DND-41 (cell line): ENCODE measurements around the gene HRH4.

Source experiments
- ATAC-seq: fragments of 200-7000 bp; cut with Tn5 transposase; 3 replicates; pipeline ENCODE4 v1.9.1; 2021; ENCODE audit warnings: low read depth; ENCODE audit not compliant: insufficient read depth
- DNase-seq: peaks from one replicate; pipeline ENCODE4 v3.0.0-alpha.2; 2020
- H2AFZ ChIP-seq: 2 replicates; pipeline ENCODE4 v1.6.0; 2012; ENCODE audit warnings: low read depth, low read length
- H3K27ac ChIP-seq: 2 replicates; pipeline ENCODE4 v1.5.1; 2012; ENCODE audit warnings: low read length, inconsistent platforms
- H3K27me3 ChIP-seq: fragments of 200-600 bp; sonication (generic); 2 replicates; pipeline ENCODE4 v1.6.0; 2012; ENCODE audit warnings: low read length, mild to moderate bottlenecking, inconsistent platforms; ENCODE audit not compliant: insufficient read depth, poor library complexity
- H3K36me3 ChIP-seq: 2 replicates; pipeline ENCODE4 v1.5.1; 2012; ENCODE audit warnings: low read length, inconsistent platforms; ENCODE audit not compliant: insufficient read depth
- H3K4me1 ChIP-seq: 2 replicates; pipeline ENCODE4 v1.5.1; 2012; ENCODE audit warnings: mild to moderate bottlenecking, low read length; ENCODE audit not compliant: insufficient read depth
- H3K4me2 ChIP-seq: 2 replicates; pipeline ENCODE4 v1.6.0; 2012; ENCODE audit warnings: mild to moderate bottlenecking, moderate library complexity, low read length, inconsistent platforms; ENCODE audit not compliant: insufficient read depth
- H3K4me3 ChIP-seq, 2 experiments: fragments of 200-600 bp in 1 of 2; shearing (Covaris generic) in 1 of 2; 2 replicates each; pipeline ENCODE4 v1.5.1; 2012 to 2016; ENCODE audit warnings: inconsistent platforms in 2 of 2, low read length in 2 of 2, mild to moderate bottlenecking in 2 of 2, low read depth in 1 of 2, moderate library complexity in 1 of 2
- H3K79me2 ChIP-seq: 2 replicates; pipeline ENCODE4 v1.6.0; 2012; ENCODE audit warnings: low read length, inconsistent platforms; ENCODE audit not compliant: insufficient read depth
- H3K9ac ChIP-seq: 2 replicates; pipeline ENCODE4 v1.6.0; 2012; ENCODE audit warnings: low read depth, mild to moderate bottlenecking, inconsistent platforms, low read length, moderate library complexity
- H3K9me3 ChIP-seq: 2 replicates; pipeline ENCODE4 v1.5.1; 2012; ENCODE audit warnings: low read length, moderate library complexity, mild to moderate bottlenecking, inconsistent platforms; ENCODE audit not compliant: insufficient read depth, severe bottlenecking
- H4K20me1 ChIP-seq: 2 replicates; pipeline ENCODE4 v1.6.0; 2012; ENCODE audit warnings: low read length; ENCODE audit not compliant: insufficient read depth
- EZH2 ChIP-seq: IDR thresholded peaks from 3 replicates; pipeline ENCODE4 v1.6.1; 2012; ENCODE audit warnings: borderline replicate concordance, low read depth, mild to moderate bottlenecking, moderate library complexity, low read length, inconsistent platforms; ENCODE audit not compliant: severe bottlenecking
- TF ChIP-seq, protein P1 (sequence below): IDR thresholded peaks from 2 replicates; pipeline ENCODE4 v1.5.1; 2012; ENCODE audit warnings: borderline replicate concordance, low read length, moderate library complexity, mild to moderate bottlenecking; ENCODE audit not compliant: poor library complexity, severe bottlenecking; ENCODE audit errors: extremely low read depth

The HRH4 gene

GRCh38 chr18:24456549-24456948, 3.9 kb upstream of the HRH4 start:
- no peaks in the 10 kb centered on the region for H3K9me3 ChIP-seq
- no peaks in the 10 kb centered on the region for H3K79me2 ChIP-seq
- DNase-seq (no peak), ATAC-seq (no peak)
- no peak overlapping the region for H3K4me3 ChIP-seq
- H3K27me3 ChIP-seq: peaks cover 1% of the 10 kb centered on the region
- no peak overlapping the region for H2AFZ ChIP-seq
- H3K4me1 ChIP-seq: no peaks in the 10 kb centered on the region
- no peak overlapping the region for H3K27ac ChIP-seq
- TF ChIP-seq EZH2: no peak
- TF ChIP-seq, protein P1, sequence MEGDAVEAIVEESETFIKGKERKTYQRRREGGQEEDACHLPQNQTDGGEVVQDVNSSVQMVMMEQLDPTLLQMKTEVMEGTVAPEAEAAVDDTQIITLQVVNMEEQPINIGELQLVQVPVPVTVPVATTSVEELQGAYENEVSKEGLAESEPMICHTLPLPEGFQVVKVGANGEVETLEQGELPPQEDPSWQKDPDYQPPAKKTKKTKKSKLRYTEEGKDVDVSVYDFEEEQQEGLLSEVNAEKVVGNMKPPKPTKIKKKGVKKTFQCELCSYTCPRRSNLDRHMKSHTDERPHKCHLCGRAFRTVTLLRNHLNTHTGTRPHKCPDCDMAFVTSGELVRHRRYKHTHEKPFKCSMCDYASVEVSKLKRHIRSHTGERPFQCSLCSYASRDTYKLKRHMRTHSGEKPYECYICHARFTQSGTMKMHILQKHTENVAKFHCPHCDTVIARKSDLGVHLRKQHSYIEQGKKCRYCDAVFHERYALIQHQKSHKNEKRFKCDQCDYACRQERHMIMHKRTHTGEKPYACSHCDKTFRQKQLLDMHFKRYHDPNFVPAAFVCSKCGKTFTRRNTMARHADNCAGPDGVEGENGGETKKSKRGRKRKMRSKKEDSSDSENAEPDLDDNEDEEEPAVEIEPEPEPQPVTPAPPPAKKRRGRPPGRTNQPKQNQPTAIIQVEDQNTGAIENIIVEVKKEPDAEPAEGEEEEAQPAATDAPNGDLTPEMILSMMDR: no peak
- H3K36me3 ChIP-seq: no peaks in the 10 kb centered on the region
- no peaks in the 10 kb centered on the region for H4K20me1 ChIP-seq
- no peak overlapping the region for H3K4me2 ChIP-seq
- H3K9ac ChIP-seq: no peak overlapping the region

DNA sequence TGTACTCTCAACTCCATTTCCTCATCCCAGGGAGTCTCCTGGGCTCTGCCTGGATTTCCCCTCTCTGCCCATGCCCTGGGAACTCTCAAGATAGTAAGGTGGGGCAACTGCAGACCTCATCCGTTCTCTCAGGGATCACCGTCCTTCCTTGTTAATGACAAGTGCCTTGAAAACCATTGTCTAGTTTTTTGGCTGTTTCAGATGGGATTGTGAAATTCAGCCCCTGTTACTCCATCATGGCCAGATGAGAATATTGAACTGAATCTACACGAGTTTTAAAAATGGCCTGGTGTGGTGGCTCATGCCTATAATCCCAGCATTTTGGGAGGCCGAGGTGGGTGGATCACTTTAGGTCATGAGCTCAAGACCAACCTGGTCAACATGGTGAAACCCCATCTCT, 665 bp upstream of the HRH4 start:
- Histone ChIP-seq H3K27ac (no peak overlapping the region), H3K9me3 (no peaks in the 10 kb centered on the region), H3K36me3 (no peaks in the 10 kb centered on the region), H4K20me1 (no peaks in the 10 kb centered on the region), H3K27me3 (no peaks in the 10 kb centered on the region), H3K4me2 (no peak overlapping the region), H3K79me2 (no peaks in the 10 kb centered on the region), H3K4me3 (no peak overlapping the region), H3K9ac (no peak overlapping the region), H2AFZ (no peak overlapping the region), H3K4me1 (no peaks in the 10 kb centered on the region)
- no peak for ATAC-seq
- DNase-seq: no peak
- TF ChIP-seq, protein P1: no peak
- TF ChIP-seq EZH2: no peak

DNA sequence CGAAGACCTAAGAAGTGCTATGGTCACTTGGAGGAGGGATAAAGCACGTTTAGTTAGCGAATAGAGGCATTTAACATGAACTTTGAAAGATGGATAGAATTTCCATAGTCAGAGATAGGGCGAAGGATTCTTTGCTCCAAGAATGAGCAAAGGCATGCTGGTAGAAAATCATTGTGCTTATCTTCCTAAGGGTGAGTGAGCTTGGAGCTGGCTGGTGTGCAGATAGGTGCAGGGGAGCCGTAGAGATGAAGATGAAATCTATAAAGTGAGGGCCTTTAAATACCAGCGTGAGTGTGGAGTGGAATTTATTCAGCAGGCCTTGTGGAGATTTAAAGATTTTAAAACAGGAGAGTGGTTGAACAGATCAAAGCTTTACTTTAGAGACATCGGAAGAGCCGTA, 1.6 kb downstream of the HRH4 start:
- no peak for ATAC-seq
- H3K36me3 ChIP-seq: no peaks in the 10 kb centered on the region
- no peak overlapping the region for H3K9ac ChIP-seq
- DNase-seq: no peak
- no peaks in the 10 kb centered on the region for H3K4me1 ChIP-seq
- H4K20me1 ChIP-seq: no peaks in the 10 kb centered on the region
- no peak overlapping the region for H3K4me3 ChIP-seq
- no peak overlapping the region for H3K4me2 ChIP-seq
- no peak overlapping the region for H3K27ac ChIP-seq
- H3K9me3 ChIP-seq: no peaks in the 10 kb centered on the region
- H3K79me2 ChIP-seq: no peaks in the 10 kb centered on the region
- TF ChIP-seq EZH2: no peak
- no peaks in the 10 kb centered on the region for H3K27me3 ChIP-seq
- H2AFZ ChIP-seq: no peak overlapping the region

DNA sequence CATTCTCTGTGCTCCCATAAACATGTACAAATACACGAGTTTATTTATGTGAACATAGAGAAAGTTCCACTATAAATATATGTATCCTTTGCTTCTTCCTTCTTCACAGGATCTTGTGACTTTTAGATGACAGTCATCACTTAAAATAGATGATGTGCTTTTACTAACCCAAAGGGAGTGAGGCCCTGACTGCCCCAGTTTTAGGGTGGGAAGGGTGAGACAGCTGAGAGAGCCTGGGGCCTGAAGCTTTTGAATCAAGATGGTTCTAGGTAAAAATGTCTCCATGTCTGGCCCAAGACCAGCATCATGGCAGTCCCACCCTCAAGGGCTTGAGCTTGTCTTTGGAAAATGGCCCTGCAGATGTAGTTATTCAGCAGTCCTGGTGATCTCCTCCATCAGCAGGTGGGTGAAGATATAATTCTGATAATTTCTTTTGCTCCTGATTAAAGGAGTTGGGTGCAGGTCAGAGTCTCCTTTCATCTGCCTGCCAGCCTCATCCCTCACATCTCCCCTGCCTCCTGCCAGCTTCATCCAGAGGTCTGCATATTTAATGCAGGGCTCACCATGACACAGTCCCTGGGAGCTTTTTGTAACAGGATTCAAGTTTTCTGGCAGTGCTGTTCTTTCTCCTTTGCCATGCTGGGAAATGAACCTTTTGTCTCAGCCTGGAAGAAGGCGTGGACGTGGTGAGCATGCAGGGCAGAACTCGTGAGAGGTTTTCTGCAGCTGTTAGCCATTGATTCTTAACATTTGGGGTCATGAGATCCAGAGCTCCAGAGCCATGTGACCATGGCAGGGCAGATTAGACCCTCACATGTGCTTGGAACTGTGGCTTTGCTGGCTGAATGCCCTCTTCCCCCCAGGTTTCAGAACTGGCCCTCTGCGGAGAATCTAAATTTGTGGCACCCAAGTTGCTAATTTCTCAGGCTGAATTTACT, 2.7 kb downstream of the HRH4 start:
- Histone ChIP-seq H3K27ac (no peak overlapping the region), H3K4me1 (no peaks in the 10 kb centered on the region), H3K79me2 (no peaks in the 10 kb centered on the region), H4K20me1 (no peaks in the 10 kb centered on the region), H3K9me3 (no peaks in the 10 kb centered on the region), H2AFZ (no peak overlapping the region), H3K9ac (no peak overlapping the region), H3K4me2 (no peak overlapping the region), H3K27me3 (no peaks in the 10 kb centered on the region), H3K4me3 (no peak overlapping the region), H3K36me3 (no peaks in the 10 kb centered on the region)
- no peak for TF ChIP-seq EZH2
- TF ChIP-seq, protein P1: no peak
- ATAC-seq: no peak
- DNase-seq: no peak
